B cell (primary cell): Measurements from ENCODE around the gene BABAM2.

ENCODE experiments used
- EZH2 ChIP-seq: IDR thresholded peaks from 2 replicates; pipeline ENCODE4 v1.6.1; 2012; ENCODE audit warnings: borderline replicate concordance, low read depth, mild to moderate bottlenecking, moderate library complexity, low read length; ENCODE audit not compliant: insufficient read depth, poor library complexity, severe bottlenecking
- TF ChIP-seq, protein P1 (sequence below): fragments of 200-600 bp; IDR thresholded peaks from one replicate; pipeline ENCODE4 v1.8.0; 2022; ENCODE audit warnings: antibody characterized with exemption, mild to moderate bottlenecking

DNA sequence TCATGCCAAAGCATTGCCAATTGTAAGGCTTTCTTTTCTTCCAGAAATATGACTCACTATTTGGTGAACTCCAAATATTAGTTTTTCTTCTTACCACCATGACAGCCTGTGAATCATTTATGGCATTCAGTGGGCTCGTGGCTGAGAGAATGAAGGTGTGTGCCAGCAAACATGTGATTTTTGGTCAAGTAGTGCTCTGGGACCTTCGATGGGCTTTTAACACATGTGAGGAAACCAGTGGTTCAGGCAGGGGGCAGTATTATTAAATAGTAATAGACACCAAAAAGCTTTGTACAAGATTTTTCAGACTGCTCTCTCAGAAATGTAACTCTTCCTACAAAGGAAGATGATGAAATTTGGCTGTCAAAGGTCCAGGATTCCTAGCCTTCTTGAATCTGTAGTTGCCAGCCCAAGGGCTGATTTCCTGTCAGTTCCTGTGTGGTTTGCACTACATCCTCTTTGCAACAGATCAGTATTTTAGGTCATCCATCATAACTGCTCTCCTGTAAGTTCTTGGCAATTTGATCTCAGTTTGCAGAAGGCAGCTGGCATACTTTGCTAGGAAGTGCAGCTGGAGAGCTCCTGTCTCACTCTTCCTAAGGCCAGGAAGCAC is 64.3 kb downstream of the BABAM2 start:
- TF ChIP-seq EZH2 = no peak
- TF ChIP-seq, protein P1, sequence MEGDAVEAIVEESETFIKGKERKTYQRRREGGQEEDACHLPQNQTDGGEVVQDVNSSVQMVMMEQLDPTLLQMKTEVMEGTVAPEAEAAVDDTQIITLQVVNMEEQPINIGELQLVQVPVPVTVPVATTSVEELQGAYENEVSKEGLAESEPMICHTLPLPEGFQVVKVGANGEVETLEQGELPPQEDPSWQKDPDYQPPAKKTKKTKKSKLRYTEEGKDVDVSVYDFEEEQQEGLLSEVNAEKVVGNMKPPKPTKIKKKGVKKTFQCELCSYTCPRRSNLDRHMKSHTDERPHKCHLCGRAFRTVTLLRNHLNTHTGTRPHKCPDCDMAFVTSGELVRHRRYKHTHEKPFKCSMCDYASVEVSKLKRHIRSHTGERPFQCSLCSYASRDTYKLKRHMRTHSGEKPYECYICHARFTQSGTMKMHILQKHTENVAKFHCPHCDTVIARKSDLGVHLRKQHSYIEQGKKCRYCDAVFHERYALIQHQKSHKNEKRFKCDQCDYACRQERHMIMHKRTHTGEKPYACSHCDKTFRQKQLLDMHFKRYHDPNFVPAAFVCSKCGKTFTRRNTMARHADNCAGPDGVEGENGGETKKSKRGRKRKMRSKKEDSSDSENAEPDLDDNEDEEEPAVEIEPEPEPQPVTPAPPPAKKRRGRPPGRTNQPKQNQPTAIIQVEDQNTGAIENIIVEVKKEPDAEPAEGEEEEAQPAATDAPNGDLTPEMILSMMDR = no peak
